SHP77 treated with DMSO at 0.1 percent for 48 hours (cell line): ENCODE data around the gene CAMK2G.
"Not testable (repeated sequence)": the region's sequence is repeated elsewhere in the genome, so short reads cannot be mapped to it uniquely, and the experiment has no call there.

Experiments used
- DNase-seq: peaks from one replicate; lab custom pipeline; 2025; lab: John Stamatoyannopoulos, UW

The CAMK2G gene

DNA sequence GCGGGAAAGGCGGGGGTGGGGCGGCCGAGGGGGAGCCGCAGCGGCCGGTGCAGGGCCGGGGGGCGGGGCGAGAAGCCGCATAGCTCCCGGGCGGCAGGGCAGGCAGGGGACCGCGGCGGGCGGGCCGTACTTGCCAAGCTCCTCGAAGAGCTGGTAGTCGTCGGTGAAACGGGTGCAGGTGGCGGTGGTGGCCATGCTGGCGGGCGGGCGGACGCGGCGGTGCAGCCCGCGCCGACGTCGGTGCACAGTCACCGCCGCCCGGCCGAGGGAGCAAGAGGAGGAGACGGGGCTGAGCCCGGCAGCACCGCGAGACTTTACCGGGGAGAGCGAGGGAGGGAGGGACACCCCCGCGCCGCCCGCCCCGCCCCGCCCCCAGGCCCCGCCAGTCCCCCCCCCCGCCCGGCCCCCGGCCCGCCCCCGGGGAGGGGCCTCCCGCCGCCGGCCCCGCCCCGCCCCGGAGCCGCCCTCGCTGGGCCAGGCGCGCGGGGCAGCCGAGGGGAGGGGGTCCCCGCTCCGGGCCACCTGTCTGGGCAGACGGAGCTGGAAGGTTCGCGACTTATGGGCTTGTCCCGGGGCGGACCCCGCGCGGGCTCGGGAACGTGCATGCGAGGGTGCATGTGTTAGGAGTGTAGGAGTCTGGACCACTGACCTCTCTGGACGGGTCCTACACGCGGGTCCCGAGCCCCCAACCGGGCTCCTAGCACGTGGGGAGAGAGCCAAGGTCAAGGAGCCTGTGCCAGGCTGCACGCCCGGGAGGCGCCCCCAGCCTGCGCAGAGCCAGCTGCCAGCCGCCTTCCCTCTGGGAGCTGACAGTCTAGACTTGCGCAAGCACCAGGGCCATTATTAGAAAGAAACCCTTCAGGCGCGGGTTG is at the start of gene CAMK2G:
TSS of gene CAMK2G (minus strand) at position 289 of the 872 bp plus-strand sequence. CDS start at position 195, 94 bp downstream.
- DNase-seq = peak; percentile 10

DNA sequence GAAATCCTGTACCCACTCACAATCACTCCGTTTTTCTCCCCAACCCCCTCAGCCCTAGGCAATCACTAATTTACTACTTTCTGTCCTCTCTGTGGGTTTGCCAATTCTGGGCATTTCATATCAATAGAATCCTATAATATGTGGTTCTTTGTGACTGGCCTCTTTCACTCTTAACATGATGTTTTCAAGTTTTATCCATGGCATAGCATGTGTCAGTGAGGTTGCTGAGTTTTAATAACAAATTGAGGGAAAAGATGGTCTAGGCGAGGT is 48.4 kb upstream of the CAMK2G start:
- DNase-seq = no peak

DNA sequence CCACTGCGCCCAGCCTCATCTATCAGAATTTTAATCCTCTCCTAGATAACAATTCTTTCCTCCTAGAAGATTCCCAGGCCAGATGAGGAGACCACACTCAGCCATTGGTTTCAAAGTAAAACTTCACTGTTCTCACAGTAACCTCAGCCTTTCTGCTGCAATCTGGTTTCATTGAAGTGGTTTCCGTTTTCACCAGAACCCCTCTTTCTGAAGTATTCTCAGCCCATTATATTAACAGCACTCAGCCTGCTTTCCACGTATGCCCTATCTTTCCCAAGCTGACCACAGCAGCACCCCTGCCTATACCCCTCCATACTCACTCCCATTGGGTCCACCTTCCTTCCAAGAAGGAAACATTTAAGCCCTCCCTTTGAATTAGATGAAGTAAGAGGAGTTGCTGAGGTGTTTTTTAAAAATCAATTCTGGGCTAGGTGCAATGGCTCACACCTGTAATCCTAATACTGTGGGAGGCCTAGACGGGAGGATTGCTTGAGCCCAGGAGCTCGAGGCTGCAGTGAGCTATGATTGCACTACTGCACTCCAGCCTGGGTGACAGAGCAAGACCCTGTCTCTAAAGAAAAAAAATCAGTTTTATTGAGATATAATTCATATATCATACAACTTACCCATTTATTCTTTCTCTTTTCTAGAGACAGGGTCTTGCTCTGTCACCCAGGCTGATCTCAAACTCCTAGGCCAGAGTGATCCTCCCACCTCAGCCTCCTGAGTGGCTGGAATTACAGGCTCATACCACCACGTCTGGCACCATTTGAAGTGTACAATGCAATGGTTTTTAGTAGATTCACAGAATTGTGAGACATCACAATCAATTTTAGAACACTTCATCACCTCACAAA is 47.9 kb upstream of the CAMK2G start:
- DNase-seq = no peak

DNA sequence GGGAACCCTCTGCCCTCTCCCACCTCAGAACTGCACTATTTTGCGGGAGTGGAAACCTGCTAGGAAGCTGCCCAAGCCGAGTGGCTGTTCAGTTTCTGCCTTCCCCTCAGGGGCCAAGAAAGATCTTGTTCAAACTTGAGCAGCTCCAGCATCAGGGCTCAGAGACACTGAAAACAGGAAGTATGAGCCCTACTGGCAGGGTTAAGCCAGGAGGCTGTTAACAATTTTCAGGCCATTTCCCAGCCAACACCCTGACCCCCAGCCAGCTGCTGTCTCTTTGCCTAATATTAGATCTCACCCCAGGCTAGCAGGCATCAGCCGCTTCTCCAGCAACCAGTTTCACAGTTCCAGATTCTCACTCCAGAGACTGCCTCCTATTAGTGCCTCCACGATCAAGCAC is 45.7 kb upstream of the CAMK2G start:
- no peak for DNase-seq

DNA sequence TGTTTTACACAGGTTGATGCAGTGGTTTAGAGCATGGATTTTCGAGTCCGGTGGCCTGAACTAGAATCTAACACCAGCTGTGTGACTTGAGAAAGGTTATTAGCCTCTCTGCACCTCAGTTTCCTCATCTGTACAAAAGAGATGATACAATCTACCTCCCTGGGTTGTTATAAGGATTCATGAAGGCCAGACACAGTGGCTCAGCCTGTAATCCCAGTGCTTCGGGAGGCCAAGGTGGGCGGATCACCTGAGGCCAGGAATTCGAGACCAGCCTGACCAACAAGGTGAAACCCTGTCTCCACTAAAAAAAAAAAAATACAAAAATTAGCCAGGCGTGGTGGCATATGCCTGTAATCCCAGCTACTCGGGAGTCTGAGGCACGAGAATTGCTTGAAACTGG is 45.1 kb upstream of the CAMK2G start:
- not testable (repeated sequence) for DNase-seq

DNA sequence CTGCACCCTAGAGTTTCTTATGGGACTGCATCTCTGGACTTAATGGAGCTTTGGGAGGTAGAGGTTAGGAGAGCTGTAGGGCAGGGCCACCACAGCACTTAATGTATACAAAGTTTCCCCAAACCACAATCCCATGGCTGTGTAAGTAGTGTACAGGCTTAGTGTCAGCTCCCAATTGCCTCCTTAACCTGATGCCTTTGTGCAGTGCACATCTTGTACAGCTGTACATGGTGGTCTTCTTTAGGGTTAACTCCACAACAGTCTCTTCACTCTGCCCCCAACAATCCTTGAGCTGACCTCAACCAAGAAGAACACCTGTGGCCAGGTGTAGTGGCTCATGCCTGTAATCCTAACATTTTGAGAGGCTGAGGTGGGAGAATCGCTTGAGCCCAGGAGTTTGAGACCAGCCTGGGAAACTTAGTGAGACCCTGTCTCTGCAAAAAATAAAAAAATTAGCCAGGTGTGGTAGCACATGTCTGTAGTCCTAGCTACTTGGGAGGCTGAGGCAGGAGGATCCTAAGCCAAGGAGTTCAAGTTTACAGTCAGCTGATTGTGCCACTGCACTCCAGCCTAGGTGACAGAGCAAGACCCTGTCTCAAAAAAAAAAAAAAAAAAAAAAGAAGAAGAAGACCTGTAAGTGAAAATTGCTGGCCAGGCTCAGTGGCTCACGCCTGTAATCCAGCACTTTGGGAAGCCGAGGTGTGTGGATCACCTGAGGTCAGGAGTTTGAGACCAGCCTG is 43.4 kb upstream of the CAMK2G start:
- no peak for DNase-seq

DNA sequence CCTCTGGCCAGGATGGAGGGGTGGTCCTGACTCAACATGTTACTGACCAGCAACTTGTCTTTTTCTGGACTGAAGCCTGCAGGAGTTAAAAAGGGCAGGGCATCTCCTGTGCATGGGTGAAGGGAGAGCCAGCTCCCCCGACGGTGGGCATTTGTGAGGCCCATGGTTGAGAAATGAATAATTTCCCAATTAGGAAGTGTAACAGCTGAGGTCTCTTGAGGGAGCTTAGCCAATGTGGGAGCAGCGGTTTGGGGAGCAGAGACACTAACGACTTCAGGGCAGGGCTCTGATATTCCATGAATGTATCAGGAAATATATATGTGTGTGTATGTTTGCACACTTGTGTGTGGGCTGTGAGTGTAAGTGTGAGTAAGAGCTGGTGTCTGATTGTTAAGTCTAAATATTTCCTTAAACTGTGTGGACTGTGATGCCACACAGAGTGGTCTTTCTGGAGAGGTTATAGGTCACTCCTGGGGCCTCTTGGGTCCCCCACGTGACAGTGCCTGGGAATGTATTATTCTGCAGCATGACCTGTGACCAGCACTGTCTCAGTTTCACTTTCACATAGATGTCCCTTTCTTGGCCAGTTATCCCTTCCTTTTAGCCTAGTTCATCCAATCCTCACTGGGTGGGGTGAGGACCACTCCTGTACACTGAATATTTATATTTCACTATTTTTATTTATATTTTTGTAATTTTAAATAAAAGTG is 42.6 kb upstream of the CAMK2G start:
- DNase-seq = no peak

DNA sequence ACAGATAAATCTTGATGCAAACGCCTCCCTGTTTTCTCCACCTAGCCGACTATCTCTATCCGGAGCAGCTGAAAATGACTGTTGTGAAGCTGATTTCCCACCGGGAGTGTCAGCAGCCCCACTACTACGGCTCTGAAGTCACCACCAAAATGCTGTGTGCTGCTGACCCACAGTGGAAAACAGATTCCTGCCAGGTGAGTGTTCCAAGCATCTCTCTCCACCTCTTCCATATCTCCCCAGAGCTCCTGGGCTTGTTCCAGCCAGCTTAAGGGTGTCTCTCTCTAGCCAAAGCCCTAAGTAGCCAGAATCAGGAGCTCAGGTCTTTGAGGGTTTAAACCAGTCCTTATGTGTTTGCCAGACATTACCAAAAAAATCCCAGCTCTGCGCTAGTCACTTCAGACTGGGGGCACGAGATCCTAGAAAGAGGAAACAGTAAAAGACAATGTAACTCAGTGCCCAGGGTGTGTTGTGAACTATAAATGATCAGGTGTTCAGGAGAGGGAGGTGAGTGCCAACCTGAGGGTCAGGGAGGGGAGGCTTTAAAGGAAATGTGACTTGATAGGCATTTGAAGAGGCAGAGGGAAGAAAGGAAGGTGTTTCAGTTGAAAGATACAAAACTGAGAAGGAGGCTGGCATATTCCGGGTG is 41.0 kb upstream of the CAMK2G start:
- DNase-seq = no peak

DNA sequence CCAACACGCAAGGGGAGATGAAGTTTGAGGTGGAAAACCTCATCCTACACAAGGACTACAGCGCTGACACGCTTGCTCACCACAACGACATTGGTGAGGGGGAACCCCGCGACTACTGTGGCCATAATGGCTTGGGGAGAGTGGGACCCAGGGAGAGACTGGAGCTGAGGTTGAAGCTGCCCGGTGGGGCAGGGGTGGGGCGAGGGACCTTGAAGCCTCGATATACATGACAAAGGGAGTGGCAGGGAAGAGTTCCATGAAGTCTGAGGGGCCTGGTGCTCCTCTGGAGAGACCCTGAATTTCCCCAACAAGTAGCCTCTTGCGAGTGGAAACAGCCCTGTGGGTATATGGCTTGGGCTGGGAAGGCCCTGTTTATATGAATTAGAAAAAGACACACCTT is 39.7 kb upstream of the CAMK2G start:
- DNase-seq = no peak

DNA sequence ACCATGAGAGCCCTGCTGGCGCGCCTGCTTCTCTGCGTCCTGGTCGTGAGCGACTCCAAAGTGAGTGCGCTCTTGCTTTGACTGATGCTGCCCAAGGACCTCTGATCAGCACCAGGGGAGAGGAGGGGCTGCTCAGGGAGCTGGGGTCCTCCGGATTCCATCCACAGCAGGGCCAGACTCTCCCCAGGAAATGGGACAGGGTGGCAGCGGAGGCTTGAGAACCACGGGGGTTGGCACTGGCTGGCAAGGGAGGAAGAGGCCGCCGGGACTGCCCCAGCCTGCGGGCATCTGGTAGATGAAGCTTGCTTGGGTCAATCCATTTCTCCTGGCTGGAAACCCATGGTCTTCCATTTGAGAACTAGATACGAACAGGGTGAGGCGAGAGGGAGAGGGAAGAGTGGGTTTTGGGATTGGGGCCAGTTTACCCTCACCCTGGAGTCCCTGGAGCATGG is 37.2 kb upstream of the CAMK2G start:
- no peak for DNase-seq

DNA sequence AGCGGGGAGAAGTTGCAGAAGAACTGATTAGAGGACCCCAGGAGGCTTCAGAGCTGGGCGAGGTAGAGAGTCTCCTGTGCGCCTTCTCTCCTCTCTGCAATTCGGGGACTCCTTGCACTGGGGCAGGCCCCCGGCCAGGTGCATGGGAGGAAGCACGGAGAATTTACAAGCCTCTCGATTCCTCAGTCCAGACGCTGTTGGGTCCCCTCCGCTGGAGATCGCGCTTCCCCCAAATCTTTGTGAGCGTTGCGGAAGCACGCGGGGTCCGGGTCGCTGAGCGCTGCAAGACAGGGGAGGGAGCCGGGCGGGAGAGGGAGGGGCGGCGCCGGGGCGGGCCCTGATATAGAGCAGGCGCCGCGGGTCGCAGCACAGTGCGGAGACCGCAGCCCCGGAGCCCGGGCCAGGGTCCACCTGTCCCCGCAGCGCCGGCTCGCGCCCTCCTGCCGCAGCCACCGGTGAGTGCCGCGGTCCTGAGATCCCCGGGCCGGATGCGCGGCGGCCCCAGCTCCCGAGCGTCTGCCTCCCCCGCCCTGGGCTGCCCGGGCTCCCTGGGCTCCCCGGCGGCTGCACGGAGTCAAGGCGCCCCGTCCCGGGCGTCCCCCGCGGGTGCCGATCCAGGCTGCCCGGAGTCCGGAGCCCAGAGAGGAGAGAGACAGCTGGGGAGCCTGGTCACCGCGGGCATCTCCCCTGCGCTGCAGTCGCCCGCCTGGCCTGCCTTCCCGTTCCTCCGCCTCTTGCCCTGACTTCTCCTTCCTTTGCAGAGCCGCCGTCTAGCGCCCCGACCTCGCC is 36.6 kb upstream of the CAMK2G start, which contains the start of gene PLAU:
TSS of gene PLAU (plus strand) at position 369 of the 789 bp plus-strand sequence. CDS start 424 bp downstream, outside the sequence.
- DNase-seq = no peak

DNA sequence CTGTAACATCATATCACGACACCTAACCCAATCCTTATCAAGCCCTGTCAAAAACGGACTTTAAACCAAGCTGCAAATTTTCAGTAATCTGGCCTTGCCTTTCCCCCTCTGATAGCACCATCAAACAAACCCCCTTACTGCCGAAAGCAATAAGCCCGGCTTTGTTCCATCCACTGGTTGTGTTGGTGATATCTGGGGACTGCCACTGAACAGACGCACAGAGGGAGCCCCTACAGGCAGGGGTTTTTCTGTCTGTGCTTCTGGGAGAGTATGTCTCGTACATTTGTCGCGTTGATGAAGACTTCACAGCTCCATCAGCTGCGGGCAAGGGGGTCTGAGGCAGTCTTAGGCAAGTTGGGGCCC is 36.0 kb upstream of the CAMK2G start:
- no peak for DNase-seq

DNA sequence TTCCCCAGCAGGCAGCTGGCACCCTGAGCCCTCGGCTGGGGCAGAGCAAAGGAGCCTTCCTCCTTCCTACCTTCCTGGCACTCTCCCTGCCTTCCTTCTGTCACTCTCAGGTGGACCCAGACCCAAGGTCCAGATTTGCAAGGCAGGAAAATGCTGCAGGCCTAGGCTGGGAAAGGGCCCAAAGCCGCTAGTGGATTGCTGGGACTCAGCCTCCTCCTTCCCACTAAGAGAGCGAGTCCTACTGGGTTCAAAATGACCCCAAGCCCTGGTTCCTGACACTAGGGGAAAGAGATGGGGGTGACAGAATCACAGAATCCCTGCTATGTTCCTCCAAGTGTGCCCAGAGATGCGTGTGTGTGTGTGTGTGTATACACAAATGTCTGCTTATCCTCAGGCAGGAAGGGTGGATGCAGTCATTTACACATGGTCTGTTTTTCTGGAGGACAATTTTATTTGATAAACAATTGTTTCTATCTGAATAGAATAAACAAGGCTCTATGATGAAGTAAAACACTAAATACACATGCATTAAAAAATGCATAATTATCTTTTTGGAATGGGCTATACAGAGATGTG is 35.3 kb upstream of the CAMK2G start:
- no peak for DNase-seq

DNA sequence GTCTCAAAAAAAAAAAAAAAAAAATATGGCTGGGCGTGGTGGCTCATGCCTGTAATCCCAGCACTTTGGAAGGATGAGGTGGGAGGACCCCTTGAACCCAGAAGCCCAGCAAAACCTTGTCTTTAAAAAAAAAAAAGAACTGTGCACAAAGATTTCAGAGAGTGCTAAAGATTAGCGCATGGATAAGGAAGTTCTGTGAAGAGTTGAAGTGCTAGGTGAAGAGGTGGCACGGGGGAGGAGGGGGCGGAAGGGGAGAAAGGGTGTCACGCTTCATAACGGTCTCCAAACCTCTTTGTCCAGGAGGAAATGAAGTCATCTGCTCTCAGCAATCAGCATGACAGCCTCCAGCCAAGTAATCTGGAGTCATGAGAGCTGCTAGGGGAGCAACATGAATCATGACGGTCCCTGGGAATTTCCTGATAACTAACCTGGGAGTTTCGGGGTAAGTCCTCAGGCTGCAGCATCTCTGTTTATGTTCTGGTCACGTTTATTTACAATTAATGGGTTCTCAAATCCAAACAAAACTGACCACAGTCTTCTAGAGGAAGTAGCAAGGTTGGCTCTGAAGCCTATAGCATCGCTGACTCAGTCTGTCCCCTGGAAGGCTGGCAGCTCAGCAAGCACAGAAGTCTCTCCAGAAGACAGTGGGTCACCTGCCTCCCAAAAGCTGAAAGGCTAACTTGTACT is 34.6 kb upstream of the CAMK2G start:
- DNase-seq = peak; percentile 13

DNA sequence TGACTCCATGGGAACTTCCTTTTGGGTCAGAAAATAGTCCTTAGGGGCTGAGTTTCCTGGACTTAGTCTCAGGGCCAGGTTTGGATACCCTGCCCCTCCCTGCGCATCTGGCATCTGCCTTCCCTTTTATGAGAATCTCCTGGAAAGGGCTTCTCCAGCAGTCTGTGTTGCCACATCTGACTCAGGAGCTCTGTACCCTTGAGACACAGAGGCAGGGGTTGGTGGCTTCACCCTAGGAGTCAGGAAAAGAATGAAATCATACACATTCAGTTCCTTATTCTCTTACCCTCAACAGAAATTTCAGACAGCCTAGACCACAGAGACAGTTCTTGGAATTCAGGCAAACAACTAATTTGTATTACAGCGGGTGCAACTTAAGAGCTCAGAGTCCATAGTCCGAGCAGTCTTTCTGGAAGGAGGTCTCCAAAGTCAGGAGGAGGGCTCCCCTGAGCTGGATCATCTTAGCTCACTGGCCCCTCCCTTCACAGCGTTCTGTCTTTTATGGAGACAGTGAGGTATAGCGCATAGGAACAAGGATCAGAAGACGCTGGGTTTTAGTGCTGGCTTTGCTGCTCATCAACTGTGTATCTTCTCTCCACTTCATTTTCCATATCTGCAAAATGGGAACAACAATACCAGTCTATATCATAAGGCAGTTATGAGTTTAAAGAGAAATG is 33.6 kb upstream of the CAMK2G start:
- DNase-seq = no peak

DNA sequence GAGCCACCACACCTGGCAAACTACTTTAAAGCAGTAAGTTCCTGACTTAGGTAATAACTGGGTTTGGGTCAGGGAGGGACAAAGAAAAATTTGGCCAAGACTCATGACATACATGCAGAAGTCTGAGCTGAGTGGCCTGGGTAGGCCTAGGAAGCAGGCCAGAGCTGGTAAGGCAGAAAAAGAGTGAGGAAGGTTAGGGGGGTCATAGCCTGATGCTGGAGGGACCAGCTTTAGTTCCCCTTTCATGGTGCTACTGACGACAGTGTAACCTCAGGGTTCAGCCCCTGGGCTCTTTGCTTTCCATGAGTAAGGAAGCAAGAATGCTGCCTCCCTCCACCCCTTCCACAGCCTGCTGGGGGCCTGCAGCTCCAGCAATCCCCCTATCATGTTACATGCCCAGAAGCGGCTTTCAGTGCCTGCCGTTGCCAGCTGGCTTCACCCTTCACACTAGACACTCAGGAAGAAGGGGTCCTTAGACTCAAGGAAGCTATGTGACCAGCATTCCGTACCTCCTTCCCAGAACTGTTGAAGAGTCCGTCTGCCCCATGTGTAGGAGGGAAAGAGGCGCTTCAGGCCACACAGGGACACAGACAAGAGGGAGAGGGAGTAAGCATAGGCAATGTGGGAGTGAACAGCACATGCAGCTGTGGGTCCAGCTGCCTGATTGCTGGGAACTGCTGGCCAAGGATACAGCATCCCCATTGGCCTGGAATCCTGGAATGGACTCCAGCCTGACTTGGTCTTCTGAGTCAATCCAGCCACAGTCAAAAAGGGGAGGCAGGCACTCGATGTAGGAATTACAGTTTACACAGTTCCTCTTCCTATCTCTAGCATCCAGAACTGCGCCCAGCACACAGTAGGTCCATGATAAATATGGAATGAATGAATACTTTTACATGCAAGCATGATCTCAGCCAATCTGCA is 32.4 kb upstream of the CAMK2G start:
- DNase-seq = peak; percentile 34

DNA sequence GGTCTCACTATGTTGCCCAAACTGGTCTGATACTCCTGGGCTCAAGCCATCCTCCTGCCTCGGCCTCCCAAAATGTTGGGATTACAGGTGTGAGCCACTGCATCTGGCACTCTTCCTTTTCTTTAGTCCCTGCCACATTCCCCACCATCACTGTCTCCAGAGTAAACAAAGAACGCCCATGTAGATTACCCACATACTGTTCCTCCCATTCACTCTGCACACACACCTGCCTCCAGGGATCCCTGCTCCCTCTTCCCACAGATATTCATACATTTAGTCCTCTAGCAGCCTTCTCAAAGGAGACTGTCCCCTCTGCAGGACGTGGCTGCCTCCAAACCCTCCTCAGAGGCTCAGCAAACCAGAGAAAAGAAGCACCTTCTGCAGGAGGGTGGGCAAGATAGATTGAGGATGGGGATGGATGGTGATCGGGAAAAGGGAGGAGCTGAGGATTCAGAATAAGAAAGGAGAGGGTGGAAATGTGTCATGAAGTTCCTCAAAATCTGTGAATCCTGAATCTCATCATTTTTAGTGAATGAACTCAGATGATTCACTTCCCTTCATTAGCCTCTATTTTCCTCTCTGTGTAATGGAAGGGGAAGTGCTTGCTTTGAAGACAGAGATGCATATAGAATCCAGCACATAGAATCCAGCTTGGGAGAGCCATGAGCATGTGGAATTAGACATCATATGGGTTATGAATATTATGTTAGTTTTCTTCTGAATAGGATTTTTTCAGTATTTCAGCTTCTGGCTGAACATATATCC is 31.1 kb upstream of the CAMK2G start:
- no peak for DNase-seq
